GM19463 (cell line): ENCODE results near the gene EFHD1.
"Not testable (repeated sequence)": the region's sequence is repeated elsewhere in the genome, so short reads cannot be mapped to it uniquely, and the experiment has no call there.

ENCODE experiments used
- ATAC-seq: cut with Tn5 transposase; IDR thresholded peaks from one replicate; pipeline ENCODE4 v1.9.1; 2021; ENCODE audit warnings: mild to moderate bottlenecking, moderate library complexity; ENCODE audit not compliant: unreplicated experiment

The EFHD1 gene

DNA sequence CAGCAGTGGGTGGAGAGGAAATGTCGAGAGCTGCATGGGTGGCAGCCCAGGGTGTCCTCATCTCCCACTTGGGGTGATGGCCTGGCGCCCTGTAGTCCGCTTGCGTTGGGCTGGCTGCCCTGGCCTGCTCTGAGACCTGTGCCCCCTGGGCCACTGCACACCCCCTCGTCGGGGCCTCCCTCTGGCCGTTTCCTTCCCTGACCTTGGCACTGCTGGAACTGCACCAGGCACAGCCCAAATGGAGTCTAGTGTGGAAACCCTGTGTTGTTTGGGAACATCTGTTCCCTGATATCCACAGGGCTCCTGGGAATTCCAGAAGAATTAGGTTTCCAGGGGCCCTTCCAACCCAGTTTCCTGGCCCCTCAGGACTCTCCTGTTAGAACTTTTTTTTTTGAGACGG is 13.9 kb downstream of the EFHD1 start:
- no peak for ATAC-seq

DNA sequence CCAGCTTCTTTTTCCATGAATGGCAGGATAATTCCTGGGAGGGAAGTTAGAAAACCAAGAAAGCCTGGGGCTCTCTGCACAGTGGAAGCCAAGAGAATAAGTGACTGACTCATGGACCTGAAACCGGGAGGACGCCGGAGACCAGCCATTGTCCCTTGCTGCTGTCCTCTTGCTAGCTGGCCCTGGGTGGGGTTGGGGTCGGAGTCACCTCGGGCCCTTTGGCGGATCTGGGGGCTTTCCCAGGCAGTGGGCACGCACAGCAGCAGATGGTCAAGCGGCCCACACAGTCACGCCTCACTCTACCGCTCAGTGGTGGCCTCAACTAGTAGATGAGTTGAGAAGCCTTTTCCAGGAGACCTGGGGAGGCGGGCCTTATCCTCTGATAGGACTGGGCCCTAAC is 15.6 kb downstream of the EFHD1 start:
- no peak for ATAC-seq

DNA sequence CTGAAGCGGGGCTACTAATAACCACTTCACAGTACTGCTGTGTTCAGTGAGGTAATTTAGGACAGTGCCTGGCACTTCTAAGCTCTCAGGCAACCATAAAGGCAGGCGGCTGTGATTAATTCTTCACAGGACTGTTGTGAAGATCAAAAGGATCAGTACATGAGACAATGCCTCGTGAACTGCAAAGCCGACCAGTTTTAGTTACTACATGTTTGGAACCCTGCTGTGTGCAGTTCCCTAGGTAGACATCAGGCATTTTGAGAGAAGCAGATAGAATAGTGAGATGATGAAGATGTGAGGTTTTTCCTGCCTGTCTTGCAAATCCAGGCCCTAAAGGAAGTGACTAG is 19.1 kb downstream of the EFHD1 start:
- ATAC-seq: no peak

DNA sequence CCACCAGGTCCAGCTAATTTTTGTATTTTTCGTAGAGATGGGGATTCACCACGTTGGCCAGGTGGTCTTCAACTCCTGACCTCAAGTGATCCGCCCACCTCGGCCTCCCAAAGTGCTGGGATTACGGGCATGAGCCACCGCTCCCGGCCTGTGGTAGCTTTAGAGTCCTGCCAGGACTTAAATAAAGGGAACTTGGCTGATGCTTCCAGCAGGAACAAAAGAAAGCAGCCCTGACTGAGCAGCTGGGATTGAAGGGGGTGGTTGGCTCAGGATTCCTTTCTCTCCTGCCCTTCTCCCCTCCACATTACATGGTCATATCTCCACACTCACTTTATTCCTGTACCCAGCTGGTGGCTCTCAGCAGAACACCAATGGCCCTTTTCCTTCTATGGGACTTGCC is 20.0 kb downstream of the EFHD1 start:
- ATAC-seq: no peak

DNA sequence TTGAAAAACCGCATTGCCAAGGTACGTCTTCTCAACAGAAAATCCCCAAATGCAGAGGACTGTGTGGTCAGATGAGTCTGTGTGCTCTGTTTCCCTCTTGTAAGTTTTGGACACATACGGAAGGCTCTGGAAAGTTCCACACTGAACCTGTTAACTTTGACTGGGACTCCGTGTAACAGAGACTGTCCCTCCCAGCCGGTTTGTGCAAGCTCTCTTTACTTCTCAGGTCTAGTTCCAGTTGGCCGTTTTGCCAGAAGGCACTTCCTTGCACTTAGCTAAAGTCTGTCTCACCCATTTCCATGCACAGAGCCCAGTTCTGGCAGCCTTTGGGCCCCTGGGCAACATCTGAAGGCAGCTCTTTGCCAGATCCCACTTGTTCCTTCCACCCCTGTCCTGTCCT is 22.0 kb downstream of the EFHD1 start:
- no peak for ATAC-seq

DNA sequence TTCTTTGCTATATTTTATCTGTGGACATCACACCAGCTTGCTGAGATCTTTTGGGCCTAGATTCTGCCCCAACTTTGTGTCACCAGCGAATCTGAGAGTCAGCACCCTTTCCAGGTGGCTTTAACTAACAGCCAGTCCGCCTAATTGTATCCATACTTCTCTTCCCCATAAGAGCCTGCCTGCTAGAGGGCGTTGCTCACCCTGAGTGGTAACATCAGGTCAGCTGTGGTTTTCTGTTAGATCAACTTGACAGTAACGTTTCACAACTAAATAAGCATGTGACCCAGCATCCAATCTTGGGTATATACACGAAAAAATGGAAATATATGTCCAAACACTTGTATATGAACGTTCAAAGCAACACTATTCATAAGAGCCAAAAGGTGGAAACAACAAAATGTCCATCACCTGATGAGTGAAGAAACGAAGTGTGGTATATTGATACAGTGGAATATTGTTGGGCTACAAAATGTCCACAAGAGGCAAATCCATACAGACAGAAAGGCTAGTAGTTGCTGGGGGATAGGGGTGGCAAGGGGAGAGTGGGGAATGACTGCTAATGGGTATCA is 24.9 kb downstream of the EFHD1 start:
- no peak for ATAC-seq

DNA sequence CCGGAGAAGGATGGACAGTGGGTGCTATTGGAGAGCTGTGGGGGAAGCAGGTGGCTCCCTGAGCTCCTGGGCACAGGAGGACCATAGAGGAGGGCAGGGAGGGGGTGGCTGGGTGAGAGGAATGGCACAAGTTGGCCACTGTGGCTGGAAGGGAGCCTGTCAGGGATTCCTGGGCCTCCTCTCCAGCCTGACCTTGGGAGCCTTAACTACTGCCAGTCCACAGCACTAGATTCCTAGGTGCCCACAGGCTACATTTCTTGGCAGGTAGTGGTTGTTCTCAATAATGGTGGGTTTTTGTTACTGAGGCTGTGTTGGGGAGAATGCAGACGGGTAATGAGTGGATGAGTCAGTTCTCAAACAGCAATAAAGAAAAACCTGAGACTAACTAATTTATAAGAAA is 26.0 kb downstream of the EFHD1 start:
- ATAC-seq: no peak

DNA sequence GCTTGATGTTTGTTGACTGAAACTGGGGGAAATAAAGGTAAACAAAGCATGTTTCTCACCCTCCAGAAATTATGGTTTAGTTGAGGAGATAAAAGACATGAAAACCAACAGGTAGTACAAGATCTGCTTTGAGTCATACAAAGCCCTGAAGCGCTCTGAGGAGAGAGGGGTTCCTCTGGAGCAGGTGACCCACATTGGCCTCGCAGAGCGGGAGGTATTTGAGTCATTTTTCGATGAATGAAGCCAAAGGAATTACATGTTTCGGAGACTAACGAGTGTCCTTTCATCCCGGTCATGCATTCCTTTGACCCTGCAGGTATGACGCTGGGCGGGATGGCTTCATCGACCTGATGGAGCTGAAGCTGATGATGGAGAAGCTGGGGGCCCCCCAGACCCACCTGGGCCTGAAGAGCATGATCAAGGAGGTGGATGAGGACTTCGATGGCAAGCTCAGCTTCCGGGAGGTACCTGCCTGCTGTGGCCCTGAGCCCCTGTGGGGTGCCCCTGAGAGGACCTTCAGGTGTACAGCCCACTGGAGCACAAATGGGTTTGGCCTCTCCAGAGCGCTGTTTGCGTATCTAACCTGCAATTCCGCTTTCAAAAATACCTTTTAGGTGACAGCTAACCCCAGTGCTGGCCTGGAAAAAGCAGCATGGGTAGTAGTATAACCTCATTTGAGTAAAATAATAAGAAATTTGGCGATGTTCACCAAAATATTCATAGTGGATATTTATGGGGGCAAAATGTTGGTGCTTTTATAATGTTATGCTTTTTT is 29.3 kb downstream of the EFHD1 start:
- ATAC-seq: no peak

DNA sequence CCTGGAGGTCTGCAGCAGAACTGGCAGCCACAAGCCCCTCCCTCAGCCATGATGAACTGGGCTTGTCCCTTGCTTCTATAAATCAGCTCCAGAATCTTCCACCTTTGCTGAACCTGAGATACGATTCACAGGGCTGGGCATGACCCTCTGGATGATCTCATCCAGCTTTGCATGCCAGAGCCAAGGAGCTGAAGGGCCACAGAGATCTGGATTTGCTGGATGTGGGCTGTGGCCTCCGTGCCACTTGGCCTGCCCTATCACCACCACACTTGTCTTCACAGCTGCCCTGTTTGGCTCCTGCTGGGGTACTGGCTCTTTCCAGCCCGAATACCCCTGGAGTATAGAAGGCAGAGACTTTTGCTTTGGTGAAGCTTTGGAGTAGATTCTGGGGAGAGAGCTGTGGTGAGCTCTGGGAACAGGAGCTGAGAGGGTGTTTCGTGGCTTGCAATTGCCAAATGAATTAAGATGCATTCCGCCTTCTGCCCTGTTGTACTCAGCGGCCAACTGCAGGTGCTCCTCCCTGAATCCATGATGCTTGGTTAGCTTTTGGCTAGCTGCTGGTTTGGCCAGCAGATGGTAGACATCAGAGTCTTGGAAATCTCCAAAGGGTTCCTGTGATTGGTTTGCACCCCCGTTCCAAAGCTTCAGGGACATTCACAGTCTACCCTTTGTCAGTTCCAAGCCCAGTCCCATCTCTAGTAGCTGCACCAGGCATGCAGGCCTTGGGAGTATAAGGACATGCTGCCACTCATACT is 32.8 kb downstream of the EFHD1 start:
- no peak for ATAC-seq

DNA sequence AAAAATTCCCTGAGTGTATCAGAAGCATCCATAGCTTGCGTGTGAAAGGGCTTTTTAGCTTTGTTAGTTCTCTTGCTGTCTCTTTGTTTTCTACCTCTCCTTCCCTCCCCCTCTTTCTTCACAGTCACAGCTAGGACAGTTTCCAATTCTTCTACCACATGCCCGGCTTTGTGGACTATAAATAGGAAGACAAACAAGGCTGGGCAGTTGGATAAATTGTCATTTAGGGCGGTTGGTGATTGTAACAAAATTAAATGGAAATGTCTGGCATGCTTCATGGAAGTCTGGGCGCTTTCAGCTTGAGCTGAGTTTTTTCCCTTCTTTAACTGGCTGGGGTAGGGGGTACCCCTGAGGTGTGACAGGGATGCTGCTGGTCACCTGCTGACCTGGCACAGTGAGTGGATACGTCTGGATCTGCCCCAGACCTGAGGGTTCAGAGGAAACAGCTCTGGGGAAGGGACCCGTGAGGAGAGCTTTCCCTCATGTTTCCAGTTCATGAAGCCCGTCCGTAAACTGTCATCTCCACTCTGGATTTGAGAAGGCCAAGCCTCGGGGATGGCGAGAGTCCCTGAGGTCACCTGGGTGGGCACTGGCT is 34.7 kb downstream of the EFHD1 start:
- ATAC-seq: no peak

DNA sequence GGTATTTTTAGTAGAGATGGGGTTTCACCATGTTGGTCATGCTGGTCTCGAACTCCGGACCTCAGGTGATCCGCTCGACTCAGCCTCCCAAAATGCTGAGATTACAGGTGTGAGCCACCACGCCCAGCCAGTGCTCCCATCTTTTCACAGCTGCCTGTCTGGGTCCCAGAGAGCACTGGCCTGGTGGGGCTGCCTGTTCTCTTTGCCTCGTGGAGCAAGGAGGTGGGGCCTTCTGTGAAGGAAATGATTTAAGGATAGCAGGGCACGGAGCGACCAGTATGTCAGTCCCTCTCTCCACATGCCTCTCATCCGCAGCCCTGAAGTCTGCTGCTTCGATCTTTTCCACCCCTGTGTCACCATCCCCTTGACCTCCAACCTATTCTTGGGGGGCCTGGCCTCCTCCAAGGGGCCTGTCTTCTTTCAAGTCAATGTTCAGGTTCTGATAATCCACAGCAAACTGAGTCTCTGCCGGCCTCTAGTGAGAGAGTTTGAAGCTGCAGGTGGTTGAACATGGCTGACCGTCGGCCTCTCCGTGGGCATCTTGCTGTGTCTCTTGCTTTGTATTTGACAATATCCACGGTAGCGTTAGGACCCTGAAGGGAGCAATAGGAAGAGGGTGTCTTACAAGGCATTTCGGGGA is 35.5 kb downstream of the EFHD1 start:
- ATAC-seq: no peak

DNA sequence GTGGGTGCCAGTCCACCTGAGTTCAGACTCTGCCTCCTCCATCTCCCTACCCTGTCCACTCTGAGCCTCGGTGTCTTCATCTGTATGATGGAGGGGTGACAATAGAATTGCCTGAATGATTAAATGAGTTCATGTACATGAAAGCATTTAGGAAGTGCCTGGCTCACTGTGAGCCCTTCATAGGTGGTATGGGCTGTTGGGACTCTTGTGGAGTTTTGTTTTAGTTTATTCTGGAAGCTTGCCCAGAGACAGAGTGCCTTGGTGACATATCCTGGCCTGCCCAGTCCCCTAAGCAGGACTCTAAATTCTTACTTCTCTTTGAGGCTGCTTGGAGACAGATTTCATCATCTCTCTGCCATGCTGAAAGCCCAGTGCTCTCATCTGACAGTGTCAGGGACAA is 39.2 kb downstream of the EFHD1 start:
- ATAC-seq: no peak

DNA sequence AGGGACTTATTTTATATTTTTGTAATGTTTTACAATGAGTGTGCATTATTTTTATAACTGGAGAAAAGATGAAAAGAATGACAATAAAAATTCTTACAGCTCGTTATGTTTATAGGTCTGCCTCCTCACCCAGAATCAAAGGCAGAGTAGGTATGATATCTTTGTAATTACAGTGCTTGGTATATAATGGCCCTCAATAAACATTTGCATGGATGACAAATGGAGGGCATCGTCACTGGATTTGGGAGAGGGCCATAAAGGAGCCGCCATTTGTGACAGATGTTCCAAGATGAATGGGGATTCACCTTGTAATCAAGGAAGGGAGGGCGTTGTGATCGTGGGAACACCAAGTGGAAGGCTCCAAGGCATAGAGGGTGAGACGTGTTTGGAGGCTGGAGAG is 41.1 kb downstream of the EFHD1 start:
- no peak for ATAC-seq

DNA sequence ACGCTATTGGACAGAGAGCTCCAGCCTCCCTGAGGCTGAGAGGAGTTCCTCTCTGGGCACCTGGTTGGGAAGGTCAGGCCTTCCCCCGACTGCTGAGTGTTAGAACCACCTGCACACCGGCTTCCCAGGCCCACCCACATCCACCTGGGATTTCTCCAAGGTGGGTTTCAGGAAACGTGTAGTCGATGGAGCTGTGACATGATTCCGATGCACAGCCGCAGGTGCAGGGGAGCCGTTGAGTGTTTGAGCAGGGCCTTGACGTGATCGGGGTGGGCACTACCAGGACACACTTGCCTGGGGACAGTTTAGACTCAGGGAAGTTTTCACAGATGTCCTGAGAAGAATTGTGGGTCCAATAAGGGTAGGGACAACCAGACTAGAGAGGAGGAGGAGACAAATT is 42.0 kb downstream of the EFHD1 start:
- no peak for ATAC-seq

DNA sequence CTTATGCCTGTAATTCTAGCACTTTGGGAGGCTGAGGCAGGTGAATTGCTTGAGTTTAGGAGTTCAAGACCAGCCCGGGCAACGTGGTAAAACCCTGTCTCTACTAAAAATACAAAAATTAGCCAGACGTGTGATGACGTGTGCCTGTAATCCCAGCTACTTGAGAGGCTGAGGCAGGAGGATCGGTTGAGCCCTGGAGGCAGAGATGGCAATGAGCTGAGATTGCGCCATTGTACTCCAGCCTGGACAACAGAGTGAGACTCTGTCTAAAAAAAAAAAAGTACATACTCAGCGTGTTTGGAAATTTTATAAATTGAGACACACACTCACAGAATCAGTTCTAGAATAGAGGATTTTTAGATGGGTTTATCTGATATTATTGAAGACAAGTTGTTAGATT is 46.6 kb downstream of the EFHD1 start:
- no peak for ATAC-seq

DNA sequence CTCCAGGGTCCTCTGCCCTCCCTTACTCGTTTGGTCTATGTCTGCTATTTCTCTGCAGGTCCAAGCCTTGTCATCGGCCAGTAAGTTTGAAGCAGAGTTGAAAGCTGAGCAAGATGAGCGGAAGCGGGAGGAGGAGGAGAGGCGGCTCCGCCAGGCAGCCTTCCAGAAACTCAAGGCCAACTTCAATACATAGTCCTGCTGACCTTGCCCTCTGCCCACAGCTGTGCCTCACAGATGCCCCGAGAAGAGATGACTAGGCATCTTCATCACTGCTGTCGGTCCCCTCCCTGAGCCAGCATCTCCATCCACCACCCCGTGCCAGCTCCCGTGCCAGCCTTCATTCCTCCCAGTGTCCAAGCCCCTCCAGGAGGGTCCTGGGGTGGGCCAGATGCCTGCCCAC is 48.1 kb downstream of the EFHD1 start:
- no peak for ATAC-seq

DNA sequence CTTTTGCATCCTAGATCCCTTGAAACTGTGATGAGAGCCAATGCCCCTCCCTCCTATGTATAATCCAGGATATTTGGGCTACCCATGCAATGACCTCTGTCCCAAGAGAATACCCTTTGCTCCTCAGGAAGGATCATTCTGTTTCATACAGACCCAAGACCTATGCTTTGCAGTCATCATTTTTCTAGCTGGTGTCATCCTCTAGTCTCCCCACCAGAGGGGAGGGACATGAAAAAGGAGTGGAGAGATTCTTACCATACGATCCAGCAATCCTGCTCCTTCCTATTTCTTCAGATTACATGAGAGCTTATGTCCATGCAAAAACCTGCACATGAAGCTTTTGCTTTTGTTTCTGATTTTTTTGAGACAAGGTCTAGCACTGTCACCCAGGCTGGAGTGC is 50.0 kb downstream of the EFHD1 start:
- no peak for ATAC-seq

DNA sequence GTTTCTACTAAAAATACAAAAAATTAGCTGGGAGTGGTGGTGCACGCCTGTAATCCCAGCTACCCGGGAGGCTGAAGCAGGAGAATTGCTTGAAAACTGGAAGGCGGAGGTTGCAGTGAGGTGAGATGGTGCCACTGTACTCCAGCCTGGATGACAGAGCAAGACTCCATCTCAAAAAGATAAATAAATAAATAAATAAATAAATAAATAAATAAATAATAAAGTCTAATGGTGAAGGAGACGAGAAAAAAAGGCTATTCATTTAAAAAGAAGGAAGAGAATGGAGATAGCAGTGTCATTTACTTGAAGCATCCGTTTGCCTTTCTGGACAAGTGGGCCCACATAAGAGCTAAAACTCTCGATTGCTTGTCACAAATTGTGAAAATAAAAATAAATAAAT is 52.0 kb downstream of the EFHD1 start:
- not testable (repeated sequence) for ATAC-seq

DNA sequence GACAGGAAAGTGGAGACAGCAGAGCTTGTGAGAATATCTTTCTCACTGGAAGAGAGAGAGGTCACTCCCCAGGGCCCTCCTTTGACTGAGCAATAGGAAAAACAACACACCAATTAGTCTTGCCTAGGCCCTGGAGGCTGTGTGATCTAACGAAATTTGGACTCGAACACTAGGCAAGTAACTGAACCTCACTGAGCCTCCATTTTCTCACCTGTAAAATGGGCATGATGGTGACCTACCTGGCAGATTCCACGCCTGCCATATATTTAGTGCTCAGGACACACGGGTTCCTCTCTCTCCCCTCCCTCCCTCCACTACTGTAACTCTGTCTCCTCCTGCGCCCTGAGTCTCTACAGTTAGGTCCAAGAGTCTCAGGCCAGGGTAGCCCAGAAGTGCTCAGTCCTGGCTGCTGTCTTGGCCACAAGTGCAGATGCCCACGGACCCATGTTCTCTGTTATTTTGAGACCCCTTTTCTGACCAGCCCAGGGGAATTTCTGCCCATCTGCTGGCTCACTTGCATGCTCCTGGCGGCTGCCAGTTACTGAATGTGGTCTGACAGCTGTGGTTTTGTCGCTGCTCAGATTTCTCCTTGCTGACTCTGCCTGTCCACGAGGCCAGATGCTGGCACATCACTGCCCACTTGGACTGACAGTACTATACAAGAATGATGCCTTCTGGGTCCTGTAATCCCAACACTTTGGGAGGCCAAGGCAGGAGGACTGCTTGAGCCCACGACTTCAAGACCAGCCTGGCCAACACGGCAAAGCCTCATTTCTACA is 54.2 kb downstream of the EFHD1 start:
- ATAC-seq: no peak

DNA sequence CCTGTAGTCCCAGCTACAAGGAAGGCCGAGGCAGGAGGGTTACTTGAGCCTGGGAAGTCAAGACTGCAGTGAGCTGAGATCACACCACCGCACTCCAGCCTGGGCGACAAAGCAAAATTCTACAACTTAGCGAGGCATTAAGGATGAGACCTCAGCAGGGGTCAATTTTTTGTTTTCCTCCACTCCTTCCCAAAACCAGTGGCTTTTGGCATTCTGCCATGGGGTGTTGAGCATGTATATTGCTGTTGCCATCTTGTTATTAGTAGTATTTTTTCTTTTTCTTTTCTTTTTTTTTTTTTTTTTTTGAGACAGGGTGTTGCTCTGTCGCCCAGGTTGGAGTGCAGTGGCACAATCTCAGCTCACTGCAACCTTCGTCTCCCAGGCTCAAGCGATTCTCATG is 54.8 kb downstream of the EFHD1 start:
- ATAC-seq: no peak
